ENCODE results near the gene SAT2.

Gene SAT2

DNA sequence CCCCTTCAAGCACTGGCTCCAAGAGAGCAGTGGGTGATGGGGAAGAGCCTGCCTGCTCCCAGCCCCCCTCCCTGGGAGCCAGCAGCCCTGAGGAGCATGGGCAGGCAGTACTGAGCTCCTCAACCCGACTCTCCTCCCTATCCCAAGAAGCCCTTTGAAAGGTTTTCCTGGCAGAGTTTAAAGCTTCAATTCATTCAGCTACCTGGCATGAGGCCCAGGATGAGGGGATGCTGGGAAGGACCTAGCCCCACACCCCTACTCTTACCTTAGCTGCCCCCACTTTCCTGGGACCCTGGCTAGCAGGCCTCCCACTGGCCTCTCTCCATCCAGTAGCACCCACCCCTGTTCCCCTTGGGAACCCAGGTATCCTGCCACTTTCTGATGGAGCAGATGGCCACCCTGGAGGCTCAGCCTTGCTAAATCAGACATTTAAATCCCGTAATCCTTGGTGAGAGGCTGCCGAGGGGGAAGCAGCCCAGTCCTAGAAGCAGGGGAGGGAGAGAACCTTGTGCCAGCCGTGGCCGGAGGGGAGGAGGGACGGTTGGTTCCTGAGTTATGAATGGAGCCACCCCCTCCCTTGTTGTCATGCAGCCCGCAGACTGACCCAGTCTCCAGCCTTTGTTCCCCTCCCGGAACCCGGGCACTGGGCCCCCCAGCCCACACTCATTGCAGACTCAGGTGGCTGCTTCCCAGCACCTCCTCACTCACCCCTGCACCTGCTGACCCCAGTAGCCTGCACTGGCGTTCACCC, 40.2 kb upstream of the SAT2 start:
- ATAC-seq (ENCODE audit: low read depth) (no peak; the same call in 2 of the 3 replicates), DNase-seq (ENCODE audit: low spot score) (no peak)
- Histone ChIP-seq H3K27me3 (ENCODE audit: insufficient read depth, poor library complexity, severe bottlenecking) (no peaks in the 10 kb centered on the region), H3K4me1 (ENCODE audit: insufficient read depth, poor library complexity, severe bottlenecking) (no peaks in the 10 kb centered on the region), H3K9me3 (ENCODE audit: severe bottlenecking) (no peaks in the 10 kb centered on the region), H3K27ac (ENCODE audit: poor library complexity, severe bottlenecking) (no peak overlapping the region), H3K4me3 (ENCODE audit: severe bottlenecking) (no peak overlapping the region), H3K36me3 (ENCODE audit: low read depth) (peaks cover 44% of the 10 kb centered on the region)
- TF ChIP-seq, protein P1, sequence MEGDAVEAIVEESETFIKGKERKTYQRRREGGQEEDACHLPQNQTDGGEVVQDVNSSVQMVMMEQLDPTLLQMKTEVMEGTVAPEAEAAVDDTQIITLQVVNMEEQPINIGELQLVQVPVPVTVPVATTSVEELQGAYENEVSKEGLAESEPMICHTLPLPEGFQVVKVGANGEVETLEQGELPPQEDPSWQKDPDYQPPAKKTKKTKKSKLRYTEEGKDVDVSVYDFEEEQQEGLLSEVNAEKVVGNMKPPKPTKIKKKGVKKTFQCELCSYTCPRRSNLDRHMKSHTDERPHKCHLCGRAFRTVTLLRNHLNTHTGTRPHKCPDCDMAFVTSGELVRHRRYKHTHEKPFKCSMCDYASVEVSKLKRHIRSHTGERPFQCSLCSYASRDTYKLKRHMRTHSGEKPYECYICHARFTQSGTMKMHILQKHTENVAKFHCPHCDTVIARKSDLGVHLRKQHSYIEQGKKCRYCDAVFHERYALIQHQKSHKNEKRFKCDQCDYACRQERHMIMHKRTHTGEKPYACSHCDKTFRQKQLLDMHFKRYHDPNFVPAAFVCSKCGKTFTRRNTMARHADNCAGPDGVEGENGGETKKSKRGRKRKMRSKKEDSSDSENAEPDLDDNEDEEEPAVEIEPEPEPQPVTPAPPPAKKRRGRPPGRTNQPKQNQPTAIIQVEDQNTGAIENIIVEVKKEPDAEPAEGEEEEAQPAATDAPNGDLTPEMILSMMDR (IDR thresholded peaks at IDR 0.05; ENCODE audit: poor library complexity, severe bottlenecking) = no peak

DNA sequence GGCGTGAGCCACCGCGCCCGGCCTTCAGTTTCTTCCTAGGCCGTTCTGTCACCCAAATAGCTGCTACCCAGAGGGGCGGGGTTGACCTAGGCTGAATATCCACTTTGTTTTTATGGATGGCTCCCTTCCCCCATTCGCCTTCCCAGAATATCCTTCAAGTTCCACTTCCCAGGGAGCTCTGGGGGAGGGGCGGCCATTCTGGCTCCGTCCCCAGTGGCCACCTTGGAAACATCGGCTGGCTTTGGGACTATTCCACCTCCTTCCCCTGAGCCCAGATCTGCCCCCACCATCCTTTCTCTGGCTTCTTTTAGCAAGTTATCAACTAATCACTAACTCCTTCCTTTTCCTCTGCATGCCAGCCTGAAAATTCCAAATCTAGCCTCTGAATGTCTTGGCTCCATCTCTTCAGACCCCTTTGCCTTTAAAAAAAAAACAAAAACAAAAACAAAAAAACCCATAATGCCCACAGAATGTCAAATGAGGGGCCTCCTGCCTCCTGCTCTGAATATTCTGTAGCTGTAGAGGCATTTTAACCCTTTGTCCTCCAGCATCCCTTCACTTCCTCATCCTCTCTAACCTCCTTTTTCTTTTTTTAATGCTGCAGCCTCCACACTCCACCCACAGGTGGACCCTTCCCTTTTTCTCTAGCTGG, 29.5 kb upstream of the SAT2 start:
- Histone ChIP-seq H3K27me3 (ENCODE audit: insufficient read depth, poor library complexity, severe bottlenecking) (peaks cover 17% of the 10 kb centered on the region), H3K4me1 (ENCODE audit: insufficient read depth, poor library complexity, severe bottlenecking) (no peaks in the 10 kb centered on the region), H3K4me3 (ENCODE audit: severe bottlenecking) (no peak overlapping the region), H3K9me3 (ENCODE audit: severe bottlenecking) (no peaks in the 10 kb centered on the region), H3K36me3 (ENCODE audit: low read depth) (no peaks in the 10 kb centered on the region), H3K27ac (ENCODE audit: poor library complexity, severe bottlenecking) (no peak overlapping the region)
- ATAC-seq (ENCODE audit: low read depth) (no peak), DNase-seq (ENCODE audit: low spot score) (no peak)
- TF ChIP-seq, protein P1 (IDR thresholded peaks at IDR 0.05; ENCODE audit: poor library complexity, severe bottlenecking) = no peak

DNA sequence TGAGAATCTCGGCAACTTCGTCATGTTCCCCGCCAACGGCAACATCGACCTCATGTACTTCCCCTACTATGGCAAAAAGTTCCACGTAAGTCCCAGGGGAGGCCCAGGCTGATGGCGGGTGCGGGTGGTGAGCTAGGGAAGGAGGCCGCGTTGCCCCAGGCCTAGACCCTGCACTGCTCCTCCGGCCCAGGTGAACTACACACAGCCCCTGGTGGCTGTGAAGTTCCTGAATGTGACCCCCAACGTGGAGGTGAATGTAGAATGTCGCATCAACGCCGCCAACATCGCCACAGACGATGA, 27.9 kb upstream of the SAT2 start:
- TF ChIP-seq, protein P1 (IDR thresholded peaks at IDR 0.05; ENCODE audit: poor library complexity, severe bottlenecking) = no peak
- DNase-seq (ENCODE audit: low spot score) (no peak), ATAC-seq (ENCODE audit: low read depth) (no peak)
- Histone ChIP-seq H3K4me1 (ENCODE audit: insufficient read depth, poor library complexity, severe bottlenecking) (no peaks in the 10 kb centered on the region), H3K36me3 (ENCODE audit: low read depth) (no peaks in the 10 kb centered on the region), H3K27ac (ENCODE audit: poor library complexity, severe bottlenecking) (no peak overlapping the region), H3K4me3 (ENCODE audit: severe bottlenecking) (no peak overlapping the region), H3K9me3 (ENCODE audit: severe bottlenecking) (no peaks in the 10 kb centered on the region), H3K27me3 (ENCODE audit: insufficient read depth, poor library complexity, severe bottlenecking) (peaks cover 33% of the 10 kb centered on the region)

DNA sequence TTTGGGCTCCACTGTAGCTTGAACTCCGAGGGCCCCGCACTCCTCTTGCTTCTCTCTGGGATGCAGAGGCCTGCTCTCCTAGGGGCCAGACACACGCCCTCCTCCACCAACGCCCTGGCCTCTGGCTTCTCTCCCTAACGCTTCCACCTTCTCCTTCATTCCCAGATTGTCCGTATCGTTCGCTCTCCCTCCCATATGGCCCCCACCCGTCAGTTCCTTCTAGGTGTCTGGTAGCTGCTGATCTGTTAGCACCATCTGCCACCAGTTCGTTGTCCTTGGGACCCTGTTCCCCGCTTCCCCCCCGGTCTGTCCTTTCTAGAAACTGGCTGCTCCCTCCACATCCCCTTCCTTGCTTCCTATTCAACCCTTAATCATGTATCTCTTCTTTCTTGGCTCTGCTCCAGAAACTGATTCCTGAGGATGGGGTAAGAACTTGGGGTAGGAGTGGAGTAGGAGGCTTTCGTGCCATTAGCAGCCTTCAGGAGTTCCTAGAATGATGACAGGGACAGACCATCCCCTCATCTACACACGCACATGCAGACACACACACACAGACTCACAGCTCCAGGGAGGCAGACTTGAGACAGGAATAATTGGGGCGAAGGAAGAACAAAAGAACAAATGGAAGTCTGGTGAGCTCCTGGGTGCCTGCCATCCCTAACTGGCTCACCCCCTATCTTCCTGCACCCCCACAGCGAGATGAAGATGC, 27.4 kb upstream of the SAT2 start:
- Histone ChIP-seq H3K4me3 (ENCODE audit: severe bottlenecking) (no peak overlapping the region), H3K27me3 (ENCODE audit: insufficient read depth, poor library complexity, severe bottlenecking) (peaks cover 38% of the 10 kb centered on the region), H3K9me3 (ENCODE audit: severe bottlenecking) (no peaks in the 10 kb centered on the region), H3K4me1 (ENCODE audit: insufficient read depth, poor library complexity, severe bottlenecking) (no peaks in the 10 kb centered on the region), H3K27ac (ENCODE audit: poor library complexity, severe bottlenecking) (no peak overlapping the region), H3K36me3 (ENCODE audit: low read depth) (no peaks in the 10 kb centered on the region)
- TF ChIP-seq, protein P1 (IDR thresholded peaks at IDR 0.05; ENCODE audit: poor library complexity, severe bottlenecking) = no peak
- DNase-seq (ENCODE audit: low spot score) = no peak
- no peak for ATAC-seq (ENCODE audit: low read depth)
